Uterus (tissue), 4 donors: Measurements from ENCODE around the gene CGNL1. TPM values are rescaled to one million over a fixed set of nuclear protein-coding genes. Genes with fewer than 3 reads are reported as not detected.

ENCODE experiments used
- DNase-seq, 2 donors: peaks; one replicate each; pipeline ENCODE4 v3.0.0-alpha.2; 2019 to 2020
- H3K27ac ChIP-seq, 2 donors: fragments of 200-600 bp; sonication (generic); 1 replicate in 1 of 2; 2 replicates in 1 of 2; pipeline ENCODE4 v1.5.1; 2016 to 2018
- H3K27me3 ChIP-seq, 2 donors: fragments of 200-600 bp; sonication (generic); one replicate each; pipeline ENCODE4 v1.5.1; 2018 to 2019; ENCODE audit warnings: control low read depth in 1 of 2
- H3K36me3 ChIP-seq, 2 donors: fragments of 200-600 bp; sonication (generic); one replicate each; pipeline ENCODE4 v1.5.1; 2019; ENCODE audit warnings: control low read depth in 1 of 2
- H3K4me1 ChIP-seq, 2 donors: fragments of 200-600 bp; sonication (generic); one replicate each; pipeline ENCODE4 v1.5.1; 2018 to 2019; ENCODE audit warnings: control low read depth in 1 of 2
- H3K4me3 ChIP-seq, 2 donors: fragments of 200-600 bp; sonication (generic); 1 replicate in 1 of 2; 2 replicates in 1 of 2; pipeline ENCODE4 v1.5.1; 2018 to 2019; ENCODE audit warnings: mild to moderate bottlenecking in 1 of 2
- H3K9me3 ChIP-seq, 2 donors: fragments of 200-600 bp; sonication (generic); one replicate each; pipeline ENCODE4 v1.5.1; 2019; ENCODE audit warnings: control low read depth in 1 of 2
- POLR2A ChIP-seq, 2 donors: fragments of 450-650 bp; IDR thresholded peaks; one replicate each; pipeline ENCODE4 v1.6.1; 2016; ENCODE audit warnings: antibody characterized with exemption in 2 of 2, mild to moderate bottlenecking in 1 of 2, moderate library complexity in 1 of 2
- intact Hi-C: fragments of 100-400 bp; cut with DNase I; formaldehyde crosslinking; loops from one replicate; pipeline ENCODE4 v1.15.1; 2023; ENCODE audit warnings: low total_unique reads
- total RNA-seq, 4 donors: library from RNA; depleted of rRNA in 3 of 4; stranded (reverse); fragments of >200 nt in 3 of 4; gene quantifications; one replicate each; pipeline versions ENCODE4 v1.1.0 to v1.2.4, GENCODE V29; 2014 to 2023
- TF ChIP-seq, protein P1 (sequence below), 4 experiments: fragments of 200-600 bp in 2 of 4; fragments of 450-650 bp in 2 of 4; sonication (generic) in 2 of 4; IDR thresholded peaks; one replicate each; pipeline ENCODE4 v1.5.1; 2016 to 2019; ENCODE audit warnings: antibody characterized with exemption in 4 of 4, mild to moderate bottlenecking in 2 of 4, moderate library complexity in 1 of 4
- donor health status: DM: yes; HTN: yes; CAD: no.

CGNL1 gene
- total RNA-seq, 4 donors from 2014 or later: 15.1 to 74.4 (median 31.7) TPM

DNA sequence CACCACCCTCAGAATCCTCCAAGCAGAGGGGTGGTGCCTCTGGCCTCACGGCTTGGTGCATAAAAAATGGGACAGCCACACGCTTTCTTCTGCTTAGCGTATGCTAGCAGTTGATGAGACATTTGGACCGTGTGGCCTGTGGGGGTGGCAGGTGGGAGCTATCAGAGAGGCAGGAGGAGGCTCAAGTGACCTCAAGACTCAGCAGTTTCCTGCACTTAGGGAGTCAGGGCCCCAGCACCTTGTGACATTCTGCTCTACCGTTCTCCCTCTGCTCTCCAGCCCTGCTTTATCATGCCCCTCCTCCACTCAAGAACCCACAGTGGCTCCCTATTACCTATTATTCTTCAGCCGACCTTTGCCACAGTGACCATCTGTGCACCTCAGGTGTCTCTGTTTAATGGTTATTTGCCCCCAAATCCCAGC lies 41.0 kb upstream of the CGNL1 start:
- no peak for DNase-seq
- Histone ChIP-seq H3K9me3 (no peaks in the 10 kb centered on the region), H3K36me3 (no peaks in the 10 kb centered on the region), H3K27ac (no peak overlapping the region), H3K4me3 (no peak overlapping the region), H3K4me1 (no peaks in the 10 kb centered on the region), H3K27me3 (no peaks in the 10 kb centered on the region)
- intact Hi-C loops: no loop called here
- TF ChIP-seq POLR2A (IDR thresholded peaks at IDR 0.05): no peak
- TF ChIP-seq, protein P1, sequence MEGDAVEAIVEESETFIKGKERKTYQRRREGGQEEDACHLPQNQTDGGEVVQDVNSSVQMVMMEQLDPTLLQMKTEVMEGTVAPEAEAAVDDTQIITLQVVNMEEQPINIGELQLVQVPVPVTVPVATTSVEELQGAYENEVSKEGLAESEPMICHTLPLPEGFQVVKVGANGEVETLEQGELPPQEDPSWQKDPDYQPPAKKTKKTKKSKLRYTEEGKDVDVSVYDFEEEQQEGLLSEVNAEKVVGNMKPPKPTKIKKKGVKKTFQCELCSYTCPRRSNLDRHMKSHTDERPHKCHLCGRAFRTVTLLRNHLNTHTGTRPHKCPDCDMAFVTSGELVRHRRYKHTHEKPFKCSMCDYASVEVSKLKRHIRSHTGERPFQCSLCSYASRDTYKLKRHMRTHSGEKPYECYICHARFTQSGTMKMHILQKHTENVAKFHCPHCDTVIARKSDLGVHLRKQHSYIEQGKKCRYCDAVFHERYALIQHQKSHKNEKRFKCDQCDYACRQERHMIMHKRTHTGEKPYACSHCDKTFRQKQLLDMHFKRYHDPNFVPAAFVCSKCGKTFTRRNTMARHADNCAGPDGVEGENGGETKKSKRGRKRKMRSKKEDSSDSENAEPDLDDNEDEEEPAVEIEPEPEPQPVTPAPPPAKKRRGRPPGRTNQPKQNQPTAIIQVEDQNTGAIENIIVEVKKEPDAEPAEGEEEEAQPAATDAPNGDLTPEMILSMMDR (IDR thresholded peaks at IDR 0.05): no peak

DNA sequence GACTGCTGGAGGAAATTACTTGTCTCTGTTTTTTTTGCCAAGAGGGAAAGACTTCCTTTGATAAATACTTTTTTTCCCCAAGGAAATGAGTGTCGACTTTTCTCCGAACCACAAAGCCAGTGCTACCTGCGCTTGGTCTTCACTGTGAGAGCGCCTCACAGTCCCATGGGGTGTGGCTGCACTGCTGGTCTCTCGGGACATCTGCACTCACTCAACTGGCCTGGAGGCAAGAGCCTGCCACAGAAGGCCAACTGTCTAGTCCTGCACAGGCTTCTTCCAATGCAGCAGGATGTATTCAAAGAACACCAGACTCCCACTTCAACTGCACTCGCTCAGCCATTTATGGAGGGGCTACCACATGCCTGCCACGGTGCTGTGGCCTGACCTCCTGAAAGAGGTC lies 40.6 kb upstream of the CGNL1 start:
- TF ChIP-seq, protein P1 (IDR thresholded peaks at IDR 0.05): no peak
- no peak overlapping the region for H3K4me3 ChIP-seq
- H3K27ac ChIP-seq: no peak overlapping the region
- no peaks in the 10 kb centered on the region for H3K4me1 ChIP-seq
- no peaks in the 10 kb centered on the region for H3K27me3 ChIP-seq
- no peaks in the 10 kb centered on the region for H3K36me3 ChIP-seq
- intact Hi-C loops: no loop called here
- DNase-seq: no peak
- no peaks in the 10 kb centered on the region for H3K9me3 ChIP-seq

DNA sequence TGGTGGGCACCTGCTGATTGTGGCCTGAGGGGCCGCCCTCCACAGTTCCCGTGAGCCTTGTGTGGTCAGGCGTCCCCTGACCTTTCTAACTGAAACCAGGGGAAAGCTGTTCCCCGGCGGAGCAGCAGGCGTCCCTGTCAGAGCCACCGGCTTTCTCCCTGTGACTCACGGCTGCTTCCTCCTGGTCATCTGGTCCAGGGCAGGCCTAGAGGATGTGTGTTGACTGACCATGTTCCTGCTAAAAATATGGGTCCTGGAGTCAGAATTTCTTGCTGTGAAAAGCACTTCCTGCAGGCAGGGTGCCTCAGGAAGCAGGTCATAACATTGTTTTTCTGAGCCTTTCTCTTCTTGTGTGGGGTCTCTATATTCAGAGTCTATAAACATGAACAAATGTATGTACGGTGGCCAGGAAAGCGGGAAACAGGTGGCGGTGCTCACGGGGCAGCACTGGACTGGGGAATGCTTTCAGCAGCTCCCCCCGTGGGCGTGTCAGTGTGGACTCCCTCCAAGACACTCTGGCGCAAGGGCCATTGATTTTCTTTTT lies 38.4 kb upstream of the CGNL1 start:
- no peaks in the 10 kb centered on the region for H3K9me3 ChIP-seq
- peak overlapping the region; percentile 42 to 57 for H3K27ac ChIP-seq
- H3K4me3 ChIP-seq: no peak overlapping the region
- peak in 1 of 2 donors; percentile 61 for DNase-seq
- intact Hi-C loops: no loop called here
- no peaks in the 10 kb centered on the region for H3K36me3 ChIP-seq
- H3K4me1 ChIP-seq: no peaks in the 10 kb centered on the region
- H3K27me3 ChIP-seq: no peaks in the 10 kb centered on the region
- no peak for TF ChIP-seq POLR2A (IDR thresholded peaks at IDR 0.05)
- TF ChIP-seq, protein P1 (IDR thresholded peaks at IDR 0.05): peak in 2 of 4 experiments; percentile 32 to 33

DNA sequence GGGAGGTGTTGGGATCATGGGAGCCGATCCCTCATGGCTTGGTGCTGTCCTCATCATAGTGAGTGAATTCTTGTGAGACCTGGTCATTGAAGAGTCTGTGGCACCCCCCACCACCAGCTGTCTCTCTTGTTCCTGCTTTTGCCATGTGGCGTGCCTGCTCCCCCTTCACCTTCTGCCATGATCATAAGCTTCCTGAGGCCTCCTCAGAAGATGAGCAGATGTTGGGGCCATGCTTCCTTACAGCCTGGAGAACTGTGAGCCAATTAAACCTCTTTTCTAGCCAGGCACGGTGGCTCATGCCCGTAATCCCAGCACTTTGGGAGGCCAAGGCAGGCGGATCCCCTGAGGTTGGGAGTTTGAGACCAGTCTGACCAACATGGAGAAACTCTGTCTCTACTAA lies 37.0 kb upstream of the CGNL1 start:
- Histone ChIP-seq H3K9me3 (no peaks in the 10 kb centered on the region), H3K36me3 (no peaks in the 10 kb centered on the region), H3K27me3 (no peaks in the 10 kb centered on the region), H3K4me3 (no peak overlapping the region), H3K4me1 (no peaks in the 10 kb centered on the region), H3K27ac (no peak overlapping the region)
- TF ChIP-seq POLR2A (IDR thresholded peaks at IDR 0.05): no peak
- TF ChIP-seq, protein P1 (IDR thresholded peaks at IDR 0.05): no peak
- no peak for DNase-seq
- intact Hi-C loops: no loop called here

DNA sequence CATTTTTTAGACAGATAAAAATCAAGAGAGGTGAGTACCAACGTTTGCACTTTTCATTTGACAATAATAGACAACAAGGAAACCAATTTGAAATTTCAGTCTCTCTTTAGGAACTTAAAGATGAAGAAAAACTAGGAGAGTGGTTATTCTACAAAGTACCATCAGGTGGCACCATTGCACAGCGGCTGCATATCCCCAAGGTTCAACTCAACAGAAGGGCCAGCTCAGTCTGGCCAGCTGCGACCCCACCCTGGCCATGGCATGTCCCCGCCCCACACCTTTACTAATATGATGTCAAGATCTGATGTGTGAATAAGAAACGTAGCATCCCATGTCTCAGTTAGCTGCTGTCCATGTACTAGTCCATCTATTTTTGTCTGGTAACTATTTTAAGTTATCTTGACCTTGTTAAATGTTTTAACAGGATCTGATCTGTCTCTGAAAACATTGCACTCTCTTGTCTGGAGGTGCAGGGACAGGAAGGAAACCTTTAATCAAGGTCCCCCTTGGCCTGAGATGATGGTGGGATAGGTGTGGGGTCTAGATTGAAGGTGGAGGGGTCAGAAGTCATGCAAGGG lies 35.5 kb upstream of the CGNL1 start:
- intact Hi-C loops: loop anchor here (5.0 kb wide), 1 partner anchor 187 kb away; no protein-coding TSS in a partner anchor

More for the DNA sequence above, 35.5 kb upstream of the CGNL1 start:
- DNase-seq: peak; percentile 43 to 44
- Histone ChIP-seq H3K4me1 (no peaks in the 10 kb centered on the region), H3K27ac (no peak overlapping the region), H3K9me3 (no peaks in the 10 kb centered on the region), H3K36me3 (no peaks in the 10 kb centered on the region), H3K27me3 (no peaks in the 10 kb centered on the region), H3K4me3 (no peak overlapping the region)
- TF ChIP-seq, protein P1 (IDR thresholded peaks at IDR 0.05): peak; percentile 85 to 90 (median 88)
- TF ChIP-seq POLR2A (IDR thresholded peaks at IDR 0.05): no peak
